HuH-7 (cell line): ENCODE results near the gene MAML1.
A peak's percentile ranks its signal among the peaks of the same experiment; 100 is the strongest.

ENCODE experiments used
- DNase-seq: peaks from one replicate; pipeline ENCODE4 v3.0.0; 2011; ENCODE audit warnings: low spot score

MAML1 gene

DNA sequence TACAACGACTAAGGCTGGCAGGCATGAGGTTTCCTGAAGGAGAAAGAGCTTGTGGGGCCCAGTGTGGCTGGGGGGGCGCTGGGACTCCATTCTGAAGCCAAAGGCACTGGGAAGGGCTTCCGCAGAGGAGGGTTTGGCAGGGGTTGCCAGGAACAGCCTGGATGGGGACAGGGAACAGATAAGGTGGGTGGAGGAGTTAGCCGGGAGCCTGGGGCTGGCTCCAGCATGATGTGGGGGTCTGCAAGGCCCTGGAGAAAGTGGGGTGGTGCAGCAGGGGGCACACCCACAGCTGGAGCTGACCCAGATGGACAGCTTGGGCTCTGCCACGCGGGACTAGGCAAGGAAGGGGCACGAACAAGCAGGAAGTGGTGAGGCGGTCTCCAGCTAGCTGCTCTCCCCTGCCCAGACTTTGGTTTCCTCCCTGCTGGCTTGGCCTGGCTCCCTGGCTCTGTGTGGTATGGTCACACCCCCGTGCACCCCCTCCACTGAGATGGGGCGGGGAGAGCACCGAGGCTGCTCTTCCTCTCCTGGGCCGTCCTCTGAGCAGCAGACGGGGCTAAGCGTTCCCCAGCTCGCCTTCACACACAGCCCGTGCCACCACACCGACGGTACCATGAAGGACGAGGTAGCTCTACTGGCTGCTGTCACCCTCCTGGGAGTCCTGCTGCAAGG, 61.0 kb downstream of the MAML1 start, which contains the start of gene LTC4S:
Gene LTC4S (plus strand): TSS at position 519 of the 672 bp plus-strand sequence. CDS start 95 bp downstream, at position 614.
- no peak for DNase-seq

DNA sequence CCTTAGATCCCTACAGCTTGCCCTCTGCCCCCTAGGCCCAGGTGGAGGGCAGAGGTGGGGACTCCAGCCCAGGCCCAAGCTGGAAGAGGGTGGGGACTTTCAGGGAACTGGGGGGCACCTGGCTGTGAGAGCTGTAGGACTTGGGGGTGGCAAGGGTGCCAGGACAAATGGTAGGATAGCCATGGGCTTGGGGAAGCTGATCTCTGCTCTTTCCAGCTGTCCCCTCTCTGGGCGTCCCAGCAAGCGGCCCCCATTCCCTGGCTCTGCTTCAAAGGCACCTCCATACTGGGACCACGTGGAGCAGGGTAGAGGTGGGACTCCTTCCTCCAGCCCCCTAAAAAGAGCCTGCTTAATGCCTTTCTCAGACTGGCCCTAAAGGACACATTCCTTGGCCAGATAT, 61.5 kb downstream of the MAML1 start:
- DNase-seq, result no peak

DNA sequence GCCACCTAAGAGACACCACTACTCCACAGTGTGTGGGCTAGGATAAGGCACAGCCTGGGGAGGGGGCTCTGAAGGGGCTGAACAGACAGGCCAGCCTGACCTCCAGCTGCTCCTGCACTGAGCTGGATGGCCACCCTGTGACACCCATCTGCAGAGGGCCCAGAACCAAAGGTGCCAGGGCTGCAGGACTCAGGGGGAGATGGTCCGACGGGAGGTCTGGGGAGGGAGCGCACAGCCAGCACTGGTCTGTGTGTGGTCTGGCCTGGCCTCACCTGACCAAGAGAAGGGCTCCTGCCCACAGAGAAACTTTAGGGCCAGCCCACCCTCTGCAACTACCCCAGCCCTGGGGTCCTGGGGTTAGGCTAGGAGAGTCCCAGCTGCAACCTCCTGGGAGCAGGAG, 62.0 kb downstream of the MAML1 start:
- no peak for DNase-seq

- no peak for DNase-seq
Measured at GRCh38 chr5:179795049-179795862, 62.6 kb downstream of the MAML1 start.

DNA sequence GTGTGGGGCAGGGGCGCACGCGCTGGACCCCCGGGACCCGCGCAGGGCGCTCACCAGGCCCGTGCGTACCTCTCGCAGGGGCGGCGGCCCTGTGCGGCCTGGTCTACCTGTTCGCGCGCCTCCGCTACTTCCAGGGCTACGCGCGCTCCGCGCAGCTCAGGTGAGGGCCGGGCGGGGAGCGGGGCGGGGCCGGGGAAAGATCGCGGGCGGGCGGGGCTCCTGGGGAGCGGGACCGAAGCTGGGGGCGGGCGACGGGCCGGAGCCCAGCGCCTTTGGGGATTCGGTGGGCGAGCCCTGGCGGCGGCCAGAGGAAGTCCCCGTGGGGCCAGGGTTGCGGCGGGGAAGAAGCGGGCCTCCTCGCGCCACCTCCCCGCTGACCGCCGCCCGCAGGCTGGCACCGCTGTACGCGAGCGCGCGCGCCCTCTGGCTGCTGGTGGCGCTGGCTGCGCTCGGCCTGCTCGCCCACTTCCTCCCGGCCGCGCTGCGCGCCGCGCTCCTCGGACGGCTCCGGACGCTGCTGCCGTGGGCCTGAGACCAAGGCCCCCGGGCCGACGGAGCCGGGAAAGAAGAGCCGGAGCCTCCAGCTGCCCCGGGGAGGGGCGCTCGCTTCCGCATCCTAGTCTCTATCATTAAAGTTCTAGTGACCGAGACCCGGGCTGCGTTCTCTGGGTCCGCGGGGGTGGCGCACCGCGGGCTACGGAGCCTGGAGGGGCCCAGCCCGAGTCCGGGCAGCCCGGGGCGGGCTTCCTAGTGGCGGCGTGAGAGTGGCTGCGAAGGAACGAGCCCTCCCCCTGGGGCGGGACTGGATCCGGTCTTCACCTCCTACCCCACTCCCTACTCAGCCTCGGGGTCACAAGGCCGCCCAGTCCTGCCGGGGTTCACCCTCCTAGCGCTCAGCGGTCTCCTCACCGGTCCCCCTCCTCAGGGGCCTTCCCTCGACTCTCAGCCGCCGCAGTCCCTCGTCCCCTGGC, 63.5 kb downstream of the MAML1 start:
- DNase-seq, result peak; percentile 83

DNA sequence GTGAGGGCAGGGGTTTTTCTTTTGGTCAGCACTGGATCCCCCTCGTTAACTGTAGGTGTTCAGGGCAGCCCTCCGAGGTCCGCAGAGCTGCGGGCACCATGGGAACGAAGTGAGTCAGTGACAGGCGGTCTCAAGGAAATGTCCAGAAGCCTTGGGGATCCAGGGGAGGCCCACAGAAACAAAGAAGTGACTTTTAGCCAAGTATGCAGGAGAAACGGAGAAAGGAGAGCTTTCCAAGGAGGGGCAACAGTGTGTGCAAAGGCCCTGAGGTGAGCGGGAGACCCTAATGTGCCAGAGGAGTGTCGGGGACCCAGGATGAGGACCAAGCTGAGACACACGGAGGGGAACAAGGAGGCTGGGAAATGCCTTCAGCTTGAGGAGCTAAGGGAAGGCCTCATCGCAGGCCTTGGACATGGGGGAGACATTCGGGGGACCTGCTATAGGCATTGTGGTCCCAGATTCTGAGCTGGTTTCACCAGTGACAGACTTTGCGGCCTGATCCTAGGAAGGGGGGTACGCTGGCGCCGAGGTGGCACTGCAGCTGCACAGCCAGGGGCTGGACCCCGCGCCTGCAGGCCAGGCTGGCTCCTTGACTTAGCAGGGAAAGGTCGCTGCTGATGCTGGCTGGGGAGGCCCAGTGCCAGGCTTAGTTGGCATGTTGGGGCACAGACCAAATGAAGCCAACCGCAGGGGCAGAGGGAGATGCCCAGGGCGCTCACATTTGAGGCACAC, 64.4 kb downstream of the MAML1 start:
- DNase-seq, result no peak

GRCh38 chr5:179797741-179798140, 65.1 kb downstream of the MAML1 start:
- no peak for DNase-seq

DNA sequence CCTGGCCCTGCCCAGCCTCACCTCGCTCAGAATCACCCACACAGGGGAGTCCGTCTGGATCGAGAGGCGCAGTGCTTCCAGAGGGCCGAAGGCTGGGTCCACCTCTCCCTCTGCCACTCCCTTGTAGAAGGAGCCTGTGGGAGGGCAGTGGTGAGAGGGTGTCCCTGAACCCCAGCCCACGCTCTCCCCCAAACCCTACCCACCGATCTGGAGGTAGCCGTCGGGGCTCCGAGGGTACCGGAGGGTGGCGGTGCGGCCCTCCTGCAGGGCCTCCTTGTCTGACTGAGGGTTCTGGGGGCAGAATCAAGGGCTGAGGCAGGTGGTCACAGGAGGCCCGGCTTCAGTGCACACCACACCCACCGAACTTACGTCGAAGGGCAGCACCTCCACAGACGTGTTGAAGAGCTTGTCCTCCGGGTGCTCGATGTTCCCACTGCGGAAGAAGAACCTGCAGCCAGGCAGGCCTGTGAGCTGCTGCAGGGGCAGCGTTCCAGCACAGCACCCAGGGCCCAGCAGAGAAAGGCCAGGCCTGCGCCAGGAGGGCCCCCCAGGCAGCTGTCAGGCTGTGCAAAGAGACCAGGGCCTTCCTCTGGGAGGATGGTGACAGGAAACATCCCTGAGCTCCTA, 65.6 kb downstream of the MAML1 start:
- no peak for DNase-seq

- DNase-seq, result no peak
Measured at GRCh38 chr5:179798771-179799643, 66.4 kb downstream of the MAML1 start.

DNA sequence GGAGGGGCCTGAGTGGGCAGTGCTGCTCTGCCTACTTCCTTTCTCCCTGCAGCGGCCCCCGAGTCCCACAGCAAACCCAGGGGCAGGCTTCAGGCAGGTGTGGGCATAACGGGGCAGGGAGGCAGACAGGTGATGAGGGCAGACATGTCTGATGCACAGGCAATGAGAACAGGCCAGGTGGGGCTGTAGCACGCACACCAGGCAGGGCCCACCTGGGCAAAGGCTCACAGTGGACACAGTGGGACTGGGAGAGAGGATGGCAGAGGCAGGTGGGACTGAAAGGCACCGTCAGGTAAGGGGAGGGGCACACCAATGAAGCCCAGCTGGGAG, 67.0 kb downstream of the MAML1 start:
- no peak for DNase-seq

DNA sequence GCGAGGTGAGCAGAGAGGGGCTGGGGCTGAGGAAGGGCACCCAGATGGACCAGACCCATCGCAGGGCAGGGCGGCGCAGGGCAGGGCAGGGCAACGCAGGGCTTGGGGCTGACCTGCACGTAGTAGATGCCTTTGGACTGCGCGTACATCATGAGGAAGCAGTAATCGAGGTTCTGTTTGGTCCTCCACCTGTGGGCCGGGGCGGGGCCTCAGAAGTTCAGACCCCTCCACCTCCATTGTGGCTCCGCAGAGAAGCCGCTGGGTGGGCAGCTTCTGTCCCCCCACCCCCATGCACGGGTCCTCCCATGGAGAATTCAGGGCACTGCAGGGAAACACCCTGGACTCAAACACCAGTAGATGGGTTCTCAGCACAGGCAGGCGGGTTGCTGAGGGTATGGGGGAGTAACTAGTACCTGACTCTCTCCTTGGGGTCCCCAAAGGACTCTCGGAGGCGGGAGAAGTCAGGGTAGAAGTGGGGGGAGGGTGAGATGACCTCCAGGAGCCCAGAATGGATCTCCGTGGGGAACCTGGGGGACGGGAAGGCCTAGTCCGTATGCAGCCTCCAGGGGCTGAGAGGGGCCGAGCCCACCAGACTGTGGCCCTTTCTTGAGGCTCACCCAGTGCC, 67.6 kb downstream of the MAML1 start:
- no peak for DNase-seq

- DNase-seq, result no peak
Measured at GRCh38 chr5:179800696-179801201, 68.1 kb downstream of the MAML1 start.

DNA sequence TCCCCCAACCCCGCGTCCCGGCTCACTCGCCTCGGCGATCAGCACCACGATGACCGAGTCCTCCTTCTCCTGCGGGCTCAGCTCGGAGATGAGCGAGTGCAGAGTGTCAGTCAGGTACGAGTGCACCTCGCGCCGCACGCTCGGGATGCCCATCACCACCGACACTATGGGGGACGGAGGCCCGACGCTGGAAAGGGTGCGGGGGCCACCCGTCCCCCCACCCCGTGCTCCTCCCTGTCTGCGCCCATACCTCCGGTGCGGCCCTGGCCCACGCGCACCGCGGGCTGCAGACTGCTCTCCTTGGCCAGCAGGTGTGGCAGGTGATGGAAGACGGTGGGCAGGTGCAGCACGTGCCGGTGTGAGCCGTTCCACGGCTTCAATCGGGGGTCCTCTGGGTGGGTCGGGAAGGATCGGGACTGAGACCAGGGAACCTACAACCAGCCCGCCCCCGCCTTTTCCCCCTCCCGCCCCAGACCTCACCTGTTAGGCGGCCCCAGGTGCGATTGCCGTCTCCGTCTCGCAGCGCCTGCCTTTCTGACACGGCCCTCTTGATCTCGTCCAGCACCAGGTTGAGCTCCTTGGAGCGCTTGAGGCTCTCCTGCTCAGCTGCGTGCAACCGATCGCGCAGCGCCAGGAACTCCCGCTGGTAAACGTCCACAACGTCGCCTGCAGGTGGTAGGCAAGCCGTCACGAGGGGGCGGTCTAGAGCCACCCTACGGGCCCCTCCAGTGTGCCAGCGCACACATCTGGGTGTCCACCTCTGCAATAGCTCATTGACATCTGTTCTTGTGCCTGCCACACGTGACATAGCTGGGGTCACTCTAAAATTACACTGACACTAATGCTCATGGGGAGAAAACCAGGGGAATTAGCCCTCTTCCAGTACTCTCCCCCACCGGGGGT, 68.9 kb downstream of the MAML1 start:
- peak; percentile 94 for DNase-seq

- no peak for DNase-seq
Measured at GRCh38 chr5:179802207-179802883, 69.7 kb downstream of the MAML1 start.

GRCh38 chr5:179802950-179803562, 70.4 kb downstream of the MAML1 start:
- no peak for DNase-seq

DNA sequence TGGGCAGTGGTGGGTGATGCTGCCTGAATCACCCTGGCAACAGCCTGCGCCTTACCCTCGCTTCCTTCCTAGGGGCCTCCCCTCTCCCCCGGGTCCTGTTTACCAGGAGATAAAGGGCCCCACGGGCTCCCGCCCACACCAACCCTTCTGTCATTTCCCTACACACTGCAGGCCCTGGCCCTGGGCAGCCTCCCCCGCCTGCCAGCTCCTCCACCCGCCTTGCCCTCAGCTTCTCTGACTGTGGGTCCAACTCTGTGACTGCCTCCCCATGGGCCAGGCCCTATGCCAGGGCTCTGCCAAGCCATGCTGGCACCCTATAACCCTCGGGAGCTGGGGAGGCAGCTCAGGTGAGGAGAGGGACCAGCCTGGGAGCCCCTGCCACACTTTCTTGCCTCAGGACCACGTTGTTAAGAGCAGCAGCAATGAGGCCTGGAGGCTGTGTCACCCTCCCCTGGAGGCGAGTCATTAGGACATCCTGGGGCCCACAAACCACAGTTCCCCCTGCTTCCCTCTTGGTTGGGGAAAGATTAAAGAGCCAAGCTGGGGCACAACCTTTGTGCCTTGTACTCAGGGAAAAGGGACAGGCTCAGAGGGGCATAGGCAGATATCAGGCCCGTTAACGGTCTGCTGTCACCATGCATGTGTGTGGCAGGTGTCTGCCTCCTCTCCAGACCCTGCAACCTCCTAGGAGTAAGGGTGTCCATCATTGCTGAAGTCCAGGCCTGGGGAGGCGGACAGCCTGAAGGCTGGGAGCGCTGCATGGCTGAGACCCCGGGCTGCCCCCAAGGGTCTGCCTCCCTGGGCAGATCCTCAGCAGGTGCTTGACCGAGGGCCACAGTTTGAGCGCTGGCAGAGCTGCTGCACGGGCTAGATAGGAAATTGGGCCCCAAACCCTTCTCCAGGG, 71.3 kb downstream of the MAML1 start:
- DNase-seq, result no peak
